Left lobe of liver (tissue), 2 donors: ENCODE data around the gene SNX9. TPM values are rescaled to one million over a fixed set of nuclear protein-coding genes. Genes with fewer than 3 reads are reported as not detected.
"Not testable (repeated sequence)": the region's sequence is repeated elsewhere in the genome, so short reads cannot be mapped to it uniquely, and the experiment has no call there.

Experiments used
- ATAC-seq: fragments of 200-7000 bp; cut with Tn5 transposase; one replicate; pipeline ENCODE4 v1.9.1; 2020; ENCODE audit warnings: mild to moderate bottlenecking, moderate library complexity
- DNase-seq: peaks from one replicate; pipeline ENCODE4 v3.0.0-alpha.2; 2020; ENCODE audit warnings: low spot score
- total RNA-seq: library from RNA; stranded (reverse); gene quantifications from one replicate; pipeline ENCODE4 v1.2.1, GENCODE V29; 2021
- donor health status: DM: no; HTN: no; CAD: no; lungs with moderate emphysema.
- donor health status: DM: no; HTN: yes; CAD: no.

The SNX9 gene
- total RNA-seq, 1 donor from 2014 or later, result 25.5 TPM

DNA sequence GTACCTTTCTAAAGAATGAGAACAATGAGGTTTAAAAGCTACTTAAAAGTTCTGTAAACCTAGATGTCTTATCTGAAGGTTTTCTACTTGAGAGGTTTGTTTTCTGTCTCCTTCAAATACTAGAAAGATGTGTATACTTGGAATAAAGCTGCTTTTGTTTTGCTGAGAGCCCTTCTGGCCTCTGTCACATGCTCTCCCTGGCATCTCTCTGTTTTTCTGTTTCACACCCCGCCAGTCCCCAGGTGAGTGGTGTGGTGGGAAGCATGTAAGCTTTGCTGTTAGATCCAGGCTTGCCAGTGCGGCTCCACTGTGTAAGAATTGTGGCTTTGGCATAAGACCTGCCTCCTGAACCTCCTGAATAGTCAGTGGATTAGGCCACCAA, 56.8 kb downstream of the SNX9 start:
- ATAC-seq, result no peak
- DNase-seq, result no peak

- no peak for ATAC-seq
These were observed 57.5 kb downstream of the SNX9 start for GRCh38 chr6:157880534-157880933.

DNA sequence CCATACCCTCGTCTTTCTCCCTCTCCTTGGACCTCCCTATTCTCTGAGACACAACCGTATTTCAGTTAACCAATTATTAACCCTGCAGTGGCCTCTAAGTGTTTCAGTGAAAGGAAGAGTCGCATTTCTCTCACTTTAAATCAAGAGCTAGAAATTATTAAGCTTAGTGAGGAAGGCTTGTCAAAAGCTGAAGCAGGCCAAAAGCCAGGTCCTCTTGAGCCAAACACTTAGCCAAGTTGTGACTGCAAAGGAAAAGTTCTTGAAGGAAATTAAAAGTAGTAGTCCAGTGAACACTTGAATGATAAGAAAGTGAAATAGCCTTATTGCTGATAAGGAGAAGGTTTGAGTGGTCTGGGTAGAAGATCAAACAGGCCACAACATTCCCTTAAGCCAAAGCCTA, 58.3 kb downstream of the SNX9 start:
- DNase-seq (no peak), ATAC-seq (no peak)

More at GRCh38 chr6:157880534-157880933, 57.5 kb downstream of the SNX9 start:
- DNase-seq, result no peak

GRCh38 chr6:157884756-157885155, 61.7 kb downstream of the SNX9 start:
- DNase-seq, result no peak
- ATAC-seq, result no peak

DNA sequence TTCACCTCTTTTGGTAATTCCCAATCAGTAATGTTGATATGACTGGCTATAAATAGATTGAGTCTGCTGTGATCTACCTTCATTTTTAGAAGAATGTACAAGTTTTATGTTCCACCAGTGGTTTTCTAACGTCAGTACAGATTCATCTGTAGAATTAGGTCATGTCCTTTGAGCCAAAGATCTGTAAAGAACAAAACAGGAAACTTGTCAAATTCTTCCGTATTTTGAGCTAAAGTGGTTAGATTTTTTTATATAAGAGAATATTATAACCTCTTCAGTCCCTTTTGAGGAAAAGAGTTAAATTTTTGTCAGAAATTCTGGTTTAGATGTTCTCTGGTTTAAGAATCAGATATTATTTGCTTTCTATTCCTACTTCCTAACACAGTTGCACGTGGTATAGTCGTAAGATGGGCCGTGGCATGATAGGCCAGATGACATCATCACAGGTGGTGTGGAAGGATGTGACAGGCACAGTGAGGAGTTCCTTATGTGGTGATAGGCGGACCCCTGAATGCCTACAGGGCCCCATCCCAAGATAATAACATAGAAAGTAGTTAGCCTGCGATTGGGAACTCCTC, 62.3 kb downstream of the SNX9 start:
- ATAC-seq (no peak), DNase-seq (no peak)

DNA sequence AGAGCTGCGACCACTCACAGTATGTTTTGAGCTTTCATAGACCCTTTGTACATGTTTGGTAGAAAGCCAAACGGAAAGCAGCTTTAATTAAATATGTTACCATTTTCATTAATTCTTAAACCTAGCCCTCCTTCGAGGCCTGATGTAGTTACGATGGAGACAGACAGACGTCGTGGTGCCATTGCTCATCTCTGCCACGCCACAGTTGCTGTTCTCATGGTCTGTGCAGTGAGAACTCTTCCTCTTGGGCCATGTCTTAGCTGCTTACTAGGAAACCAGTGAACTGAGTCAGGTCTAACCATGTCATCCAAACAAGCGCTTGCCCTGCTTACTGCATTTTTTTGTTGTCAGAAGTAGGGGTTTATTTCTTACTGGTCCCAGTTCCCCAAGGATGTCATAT, 62.8 kb downstream of the SNX9 start:
- DNase-seq, result no peak
- no peak for ATAC-seq

- ATAC-seq (no peak), DNase-seq (no peak)
These were observed 64.8 kb downstream of the SNX9 start for GRCh38 chr6:157887892-157888291.

GRCh38 chr6:157891544-157892362, 68.7 kb downstream of the SNX9 start:
- ATAC-seq, result no peak
- no peak for DNase-seq

GRCh38 chr6:157892363-157892877, 69.4 kb downstream of the SNX9 start:
- no peak for ATAC-seq
- no peak for DNase-seq

GRCh38 chr6:157893238-157893637, 70.2 kb downstream of the SNX9 start:
- no peak for DNase-seq
- ATAC-seq, result peak; percentile 16

- ATAC-seq, result no peak
- DNase-seq, result no peak
These were observed 72.5 kb downstream of the SNX9 start for GRCh38 chr6:157895585-157895984.

- no peak for ATAC-seq
- DNase-seq, result no peak
These were observed 73.9 kb downstream of the SNX9 start for GRCh38 chr6:157896932-157897331.

DNA sequence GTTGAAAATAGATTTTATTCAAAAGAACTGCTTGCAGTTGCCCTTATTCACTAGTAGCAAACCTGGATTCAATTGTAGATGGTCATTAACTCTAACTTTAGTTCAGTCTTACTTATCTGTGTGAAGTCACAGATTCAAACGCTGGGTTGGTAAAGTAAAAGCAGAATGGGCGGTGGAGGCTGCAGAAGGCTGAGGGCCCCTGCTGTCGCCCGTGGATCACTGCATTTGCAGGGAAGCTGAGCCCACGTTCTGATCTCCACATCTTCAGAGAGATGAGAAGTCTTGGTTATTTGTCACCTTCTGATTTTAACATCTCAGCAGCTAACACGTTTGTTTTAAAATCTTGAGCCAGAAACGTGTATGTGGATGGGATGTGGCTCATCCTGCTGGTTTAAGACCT, 75.1 kb downstream of the SNX9 start:
- no peak for DNase-seq
- no peak for ATAC-seq

DNA sequence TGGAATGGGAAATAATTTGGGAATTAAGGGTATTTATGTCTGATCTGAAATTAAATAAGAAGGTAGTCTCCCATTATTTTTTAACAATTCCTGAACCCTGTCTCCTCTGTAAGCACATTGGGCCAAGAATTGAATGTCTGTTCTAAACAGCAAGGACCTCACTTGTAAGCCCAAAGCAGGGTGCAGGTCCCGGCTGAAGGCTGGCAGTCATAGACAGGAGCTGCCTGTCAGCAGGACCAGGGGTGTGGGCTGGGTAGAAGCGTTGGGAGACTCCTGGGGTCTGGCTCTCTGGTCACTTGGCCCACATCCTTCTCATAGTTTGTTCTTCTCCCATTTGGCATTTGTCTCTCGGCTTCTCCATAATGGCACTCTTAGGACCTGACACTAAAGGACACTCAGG, 75.6 kb downstream of the SNX9 start:
- DNase-seq, result no peak
- no peak for ATAC-seq

GRCh38 chr6:157900262-157900661, 77.2 kb downstream of the SNX9 start:
- not testable (repeated sequence) for ATAC-seq

DNA sequence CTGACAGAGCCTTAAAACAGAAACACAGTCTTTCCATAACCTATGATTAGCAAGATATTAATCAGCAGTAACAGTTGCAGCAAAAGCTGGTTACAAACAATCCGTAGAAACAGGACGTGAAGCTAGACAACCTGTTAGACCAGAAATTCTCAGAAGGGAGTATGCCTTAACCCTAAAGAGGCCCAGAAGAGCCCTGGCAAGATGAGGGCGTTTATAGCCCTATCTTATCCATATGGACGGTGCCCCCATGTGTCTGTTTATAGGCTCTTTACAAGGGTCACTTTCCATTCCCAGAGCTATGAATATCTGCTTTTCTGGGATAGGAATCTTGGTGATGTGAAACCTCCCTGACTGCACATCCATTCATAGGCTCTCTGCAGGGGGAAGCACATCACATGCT, 77.7 kb downstream of the SNX9 start:
- ATAC-seq, DNase-seq: not testable (repeated sequence)

More at GRCh38 chr6:157900262-157900661, 77.2 kb downstream of the SNX9 start:
- not testable (repeated sequence) for DNase-seq

- DNase-seq, result no peak
- ATAC-seq, result no peak
These were observed 82.0 kb downstream of the SNX9 start for GRCh38 chr6:157904999-157905398.

DNA sequence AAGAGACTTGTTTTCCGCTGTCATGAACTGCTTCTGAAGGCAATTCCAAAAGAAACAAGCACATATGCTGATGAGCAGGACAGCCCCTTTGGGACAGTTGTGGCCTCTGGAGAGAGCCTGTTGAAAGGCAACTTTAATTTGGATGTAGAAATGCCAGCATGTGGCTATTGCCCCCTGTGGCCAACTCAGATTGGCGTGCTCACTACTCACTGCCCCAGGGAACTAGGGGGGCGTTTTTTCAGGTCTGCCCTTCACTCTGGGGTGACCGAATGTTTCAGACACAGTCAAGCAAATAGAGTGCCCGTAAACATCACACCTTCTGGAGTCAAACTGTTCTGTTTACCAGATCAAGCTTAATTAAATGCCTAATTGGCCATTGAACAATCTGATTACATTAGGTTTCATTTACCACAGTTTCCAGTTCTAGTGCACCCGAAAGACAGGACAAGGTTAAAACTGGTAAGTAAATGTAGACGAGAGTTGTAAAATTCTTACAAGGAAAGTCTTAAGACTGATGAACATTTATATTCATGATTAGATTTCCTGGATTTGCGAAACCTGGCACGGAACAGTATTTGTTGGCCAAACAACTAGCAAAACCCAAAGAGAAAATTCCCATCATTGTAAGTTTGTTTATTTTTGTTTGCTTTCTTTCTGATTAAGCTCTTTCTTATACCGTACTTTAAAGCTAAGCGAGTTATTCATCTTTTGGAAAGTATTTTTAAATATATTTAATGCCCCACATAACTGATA, 82.7 kb downstream of the SNX9 start:
- DNase-seq, result no peak
- no peak for ATAC-seq

DNA sequence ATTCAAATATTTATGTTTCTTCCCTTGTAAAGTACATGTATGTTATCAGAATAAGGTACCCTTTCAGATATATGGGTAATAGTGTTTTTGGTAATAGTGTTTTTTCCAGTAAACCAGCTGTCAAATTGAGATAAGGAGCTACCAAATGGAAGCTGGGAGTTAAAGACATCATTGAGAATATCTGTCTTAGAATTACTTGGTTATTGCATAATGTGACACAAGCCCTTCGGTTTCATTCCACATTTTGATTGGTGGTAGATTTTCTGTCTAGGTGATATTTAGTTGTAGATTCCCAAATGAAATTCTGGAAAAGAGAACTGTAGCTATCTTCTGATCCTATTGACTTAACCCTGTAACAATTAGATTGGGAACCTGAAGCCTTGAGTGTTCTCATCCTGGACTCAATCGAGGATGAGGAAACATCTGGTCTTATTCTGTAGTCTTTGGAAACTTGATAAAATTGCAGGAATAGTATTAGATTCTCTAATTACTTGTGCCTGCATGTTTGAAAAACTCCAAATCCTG, 83.6 kb downstream of the SNX9 start:
- DNase-seq (no peak), ATAC-seq (no peak)

DNA sequence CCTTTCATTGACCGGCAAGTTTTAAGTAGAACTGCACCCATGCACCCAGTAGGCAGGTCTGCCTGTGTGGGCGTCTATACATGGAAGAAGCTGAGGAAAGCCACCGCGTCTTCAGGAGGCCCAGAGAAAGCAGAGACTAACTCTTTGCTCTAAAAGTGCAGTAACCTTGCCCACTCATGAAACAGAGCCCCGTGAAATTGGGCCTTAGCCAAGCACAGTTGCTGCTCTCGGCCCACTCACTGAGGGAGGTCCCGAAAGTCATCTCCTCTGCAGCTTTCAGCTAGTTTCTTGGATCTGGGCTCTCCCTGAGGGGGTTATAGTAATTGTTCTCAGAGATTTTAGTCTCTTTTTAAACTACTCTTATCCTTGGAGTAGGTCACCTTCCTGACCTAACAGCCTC, 84.6 kb downstream of the SNX9 start:
- no peak for DNase-seq
- ATAC-seq, result no peak
